Activated T-helper 9 cell treated with anti-CD3 and anti-CD28 coated beads, Interleukin-2, amount 50 U/mL, for 16 hours (primary cell): ENCODE results near the gene CERS1.
A peak's percentile ranks its signal among the peaks of the same experiment; 100 is the strongest.
"Not testable (repeated sequence)": the region's sequence is repeated elsewhere in the genome, so short reads cannot be mapped to it uniquely, and the experiment has no call there.

Experiments
- DNase-seq: peaks from one replicate; pipeline ENCODE4 v3.0.0-alpha.2; 2020; ENCODE audit warnings: low read depth

CERS1 gene

DNA sequence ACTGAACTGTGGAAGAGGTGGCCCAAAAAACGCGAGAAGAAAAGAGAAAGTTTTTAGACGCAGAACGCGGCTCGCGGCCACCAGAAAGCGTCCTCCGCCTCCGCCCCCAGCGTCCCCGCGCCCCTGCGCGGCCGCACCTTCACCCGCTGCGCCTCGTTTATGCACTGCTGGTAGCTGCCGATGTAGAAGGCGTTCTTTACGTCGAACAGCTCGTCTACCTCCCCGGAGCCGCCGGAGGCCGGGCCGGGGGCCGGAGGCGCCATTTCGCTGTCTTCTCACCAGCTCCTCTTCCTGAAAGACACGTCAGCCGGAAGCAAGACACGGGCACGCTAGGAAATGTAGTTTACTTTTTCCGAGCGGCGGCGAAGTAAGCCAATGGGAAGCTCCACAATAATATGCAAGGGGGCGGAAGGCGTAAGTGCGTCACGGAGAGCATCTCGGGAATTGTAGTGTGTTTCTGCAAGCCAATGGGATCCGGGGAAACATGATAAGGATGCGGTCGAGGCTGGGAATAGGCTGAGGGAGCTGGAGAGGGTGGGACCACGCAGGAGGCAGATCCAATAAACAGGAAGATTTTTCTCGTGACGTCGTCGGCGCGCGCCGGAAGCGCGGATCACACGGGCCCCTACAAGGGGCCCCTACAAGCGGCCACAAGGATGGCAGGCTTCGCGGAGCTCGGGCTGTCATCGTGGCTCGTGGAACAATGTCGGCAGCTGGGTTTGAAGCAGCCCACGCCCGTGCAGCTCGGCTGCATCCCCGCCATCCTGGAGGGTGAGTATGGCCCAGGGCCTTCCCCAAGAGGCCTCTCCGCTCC, 23.3 kb upstream of the CERS1 start, which contains the start of the genes COPE and DDX49:
COPE (minus strand) TSS at position 302 of the 814 bp plus-strand sequence; CDS start at position 263, 39 bp downstream.
DDX49 (plus strand) TSS at position 630 of the 814 bp plus-strand sequence; CDS start at position 657, 27 bp downstream.
- peak; percentile 97 for DNase-seq

DNA sequence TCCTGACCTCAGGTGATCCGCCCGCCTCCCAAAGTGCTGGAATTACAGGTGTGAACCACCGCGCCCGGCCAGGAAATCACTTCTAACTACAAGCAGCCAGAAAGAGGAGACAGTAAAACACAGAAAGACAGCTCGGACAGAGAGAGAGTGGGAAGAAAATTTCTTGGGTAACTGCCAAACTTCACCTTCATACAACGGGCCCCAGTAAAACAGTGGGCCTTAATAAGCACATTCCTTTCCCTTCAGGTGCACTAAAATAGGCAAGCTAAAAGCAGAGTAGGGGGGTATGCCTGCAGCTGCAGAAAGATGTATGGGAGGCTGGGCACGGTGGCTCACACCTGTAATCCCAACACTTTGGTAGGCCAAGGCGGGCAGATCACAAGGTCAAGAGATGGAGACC, 21.6 kb upstream of the CERS1 start:
- DNase-seq: not testable (repeated sequence)

DNA sequence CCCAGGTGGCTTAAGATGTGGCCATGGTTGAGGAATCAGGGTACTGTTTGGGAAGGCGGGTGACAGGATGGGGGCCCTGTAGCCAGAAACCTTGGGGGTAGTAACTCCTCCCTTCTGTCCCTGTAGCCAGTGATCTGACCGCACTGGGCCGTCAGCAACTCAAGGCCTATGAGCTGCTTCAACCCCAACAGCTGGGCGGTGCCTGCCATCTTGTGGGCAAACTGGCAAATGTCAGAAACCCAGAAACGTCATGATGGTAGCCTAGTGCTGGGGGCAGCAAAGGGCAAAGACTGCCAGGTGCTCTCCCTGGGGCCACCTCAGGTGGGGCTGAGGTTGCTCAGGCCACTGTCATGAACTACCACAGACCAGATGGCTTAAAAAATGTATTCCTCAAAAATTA, 19.7 kb upstream of the CERS1 start:
- DNase-seq: no peak

DNA sequence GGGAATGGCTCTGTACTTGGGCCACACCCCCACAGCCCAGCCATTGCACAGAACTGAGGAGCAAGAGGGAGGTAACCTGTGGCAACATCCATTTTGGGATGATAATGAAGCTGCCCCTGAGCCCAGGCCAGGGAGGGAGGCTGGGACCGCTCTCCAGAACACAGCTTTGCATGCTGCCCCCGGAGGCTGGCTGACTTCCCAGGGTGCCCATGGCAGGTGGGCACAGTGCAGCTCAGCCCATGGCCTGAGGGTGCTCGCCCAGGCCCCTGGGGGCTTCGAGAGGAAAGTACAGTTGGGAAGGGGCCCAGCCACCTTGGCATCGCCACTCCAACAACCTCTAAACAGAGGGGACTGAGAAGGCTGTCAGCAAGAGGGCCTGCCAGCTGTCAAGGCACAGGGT, 17.5 kb upstream of the CERS1 start:
- DNase-seq: no peak

DNA sequence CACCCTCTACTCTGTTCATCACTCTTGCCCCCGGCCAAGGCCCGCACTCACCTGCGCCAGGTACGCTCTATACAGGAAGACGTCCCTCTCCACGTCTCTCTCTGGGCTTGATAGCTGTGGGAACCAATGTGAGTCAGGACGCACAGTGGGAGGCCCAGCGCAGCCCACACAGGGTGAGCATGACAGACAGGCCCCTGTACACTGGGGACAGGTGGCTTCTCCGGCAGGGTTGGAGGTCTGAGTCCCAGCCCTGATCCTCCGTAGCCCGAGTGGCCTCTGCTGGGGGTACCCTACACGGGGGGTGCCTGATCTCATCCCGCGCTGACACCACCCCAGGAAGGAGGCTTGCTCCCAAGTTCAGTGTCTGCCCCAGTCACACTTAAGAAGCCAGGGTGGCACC, 17.0 kb upstream of the CERS1 start:
- DNase-seq: no peak

DNA sequence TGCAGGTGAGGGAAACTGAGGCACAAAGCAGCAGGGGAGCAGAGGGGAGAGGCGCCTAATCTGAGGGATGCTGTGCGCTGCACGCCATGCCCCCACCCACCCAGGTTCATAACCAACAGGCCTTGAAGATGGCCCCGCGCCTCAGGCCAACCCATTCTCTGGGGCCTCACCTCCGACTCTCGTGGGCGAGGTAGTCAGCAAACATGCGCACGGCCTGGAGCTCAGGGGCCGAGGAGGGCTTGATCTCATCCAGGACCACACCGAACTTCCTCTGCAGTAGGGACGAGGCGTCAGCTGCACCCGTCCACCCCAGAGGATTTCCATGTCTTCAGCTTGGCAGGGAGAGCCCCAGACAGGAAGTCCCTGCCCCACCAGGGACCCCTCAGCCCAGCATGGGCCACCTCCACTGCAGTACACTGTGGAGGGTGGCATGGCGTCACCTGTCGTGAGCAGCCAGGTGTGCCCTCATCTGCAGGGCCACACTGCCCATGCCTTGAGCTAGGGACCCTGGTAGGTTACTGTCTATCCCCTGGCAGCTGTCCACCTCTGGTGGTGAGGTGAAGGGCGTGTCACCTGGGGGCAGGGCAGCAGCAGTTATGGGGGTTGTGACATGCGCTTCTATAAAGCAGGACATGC, 15.0 kb upstream of the CERS1 start:
- DNase-seq: no peak

DNA sequence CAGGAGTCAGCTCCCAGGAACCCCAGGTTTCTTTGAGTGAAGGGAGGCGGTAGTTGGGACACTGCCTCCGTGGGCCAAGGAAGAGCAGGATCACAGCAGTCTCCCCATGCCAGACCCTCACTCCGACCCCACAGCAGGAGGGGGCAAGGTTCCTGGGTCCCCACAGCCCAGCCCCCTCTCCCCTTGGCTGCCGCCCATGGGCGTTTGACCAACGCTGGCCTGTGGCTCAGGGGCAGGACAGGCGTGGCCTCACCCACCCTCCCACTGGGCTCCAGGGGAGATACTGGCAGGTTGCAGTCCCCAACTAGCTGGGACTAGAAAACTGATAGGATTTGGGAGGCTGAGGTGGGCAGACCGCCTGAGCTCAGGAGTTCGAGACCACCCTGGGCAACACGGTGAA, 14.1 kb upstream of the CERS1 start:
- no peak for DNase-seq

DNA sequence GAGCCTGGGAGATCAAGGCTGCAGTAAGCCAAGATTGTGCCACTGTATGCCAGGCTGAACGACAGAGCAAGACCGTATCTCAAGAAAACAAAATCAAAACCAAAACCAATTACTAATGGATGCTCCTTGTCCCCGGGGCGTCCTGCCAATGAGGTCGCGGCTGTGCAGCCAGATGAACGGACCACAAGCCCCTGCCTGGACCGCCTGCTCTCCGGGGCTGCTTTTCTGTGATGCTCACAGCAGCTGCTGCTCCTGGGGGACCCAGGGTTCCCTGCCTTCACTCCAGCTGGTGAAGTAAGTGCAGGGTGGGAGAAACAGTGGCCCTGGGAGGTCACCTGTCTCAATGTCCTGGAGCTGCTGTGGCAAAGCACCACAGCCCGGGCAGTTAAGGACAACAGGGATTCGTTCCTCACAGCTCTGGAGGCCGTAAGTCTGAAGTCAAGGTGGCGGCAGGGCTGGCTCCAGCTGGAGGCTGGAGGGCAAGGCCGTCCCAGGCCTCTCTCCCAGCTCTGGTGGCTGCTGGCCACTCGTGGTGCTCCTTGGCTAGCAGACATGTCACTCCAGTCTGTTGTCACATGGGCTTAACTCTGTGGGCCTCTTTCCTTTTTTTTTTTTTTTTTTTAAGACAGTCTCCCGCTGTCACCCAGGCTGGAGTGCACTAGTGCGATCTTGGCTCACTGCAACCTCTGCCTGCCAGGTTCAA, 13.1 kb upstream of the CERS1 start:
- no peak for DNase-seq

DNA sequence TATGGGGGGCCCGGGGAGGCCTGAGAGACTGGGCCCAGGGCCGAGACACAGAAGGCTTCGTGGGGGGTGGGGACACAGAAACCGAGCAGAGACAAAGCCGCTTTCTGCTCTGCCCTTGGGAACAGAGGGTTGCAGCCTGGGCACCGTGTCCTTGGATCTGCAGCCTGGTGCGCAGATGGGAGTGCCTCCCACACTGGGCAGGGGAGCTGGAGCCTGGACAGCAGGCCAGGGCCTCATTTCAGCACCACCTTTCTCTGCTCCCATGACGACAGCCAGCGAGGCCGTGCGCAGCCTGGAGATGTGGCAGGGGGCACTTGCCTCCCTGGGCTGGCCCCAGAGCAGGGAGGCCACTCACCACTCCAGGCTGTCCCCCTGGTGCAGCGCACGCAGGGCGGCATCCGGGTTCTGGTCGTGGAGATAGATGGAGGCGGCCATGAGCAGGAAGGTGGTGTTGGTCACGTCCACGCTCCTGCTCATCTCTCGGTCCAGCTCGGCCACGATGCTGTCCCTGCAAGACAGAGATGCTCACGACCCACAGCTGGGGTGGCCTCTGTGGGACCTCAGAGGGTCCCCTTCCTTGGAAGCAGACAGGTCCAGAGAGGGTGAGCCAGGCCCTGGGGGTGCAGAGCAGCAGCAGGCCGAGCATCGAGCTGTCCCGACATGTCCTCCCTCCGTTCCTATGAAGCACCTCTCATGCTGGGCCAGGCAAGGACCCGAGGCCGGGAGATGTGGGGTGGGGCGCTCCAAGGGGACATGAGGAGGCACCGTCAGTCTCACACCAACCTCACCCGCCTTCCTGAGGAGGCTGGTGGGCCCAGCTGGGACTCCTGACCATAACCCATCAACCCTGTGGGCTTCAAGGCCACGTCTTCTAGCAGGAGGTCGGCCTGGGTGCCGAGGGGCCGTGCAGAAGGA, 10.9 kb upstream of the CERS1 start:
- no peak for DNase-seq

DNA sequence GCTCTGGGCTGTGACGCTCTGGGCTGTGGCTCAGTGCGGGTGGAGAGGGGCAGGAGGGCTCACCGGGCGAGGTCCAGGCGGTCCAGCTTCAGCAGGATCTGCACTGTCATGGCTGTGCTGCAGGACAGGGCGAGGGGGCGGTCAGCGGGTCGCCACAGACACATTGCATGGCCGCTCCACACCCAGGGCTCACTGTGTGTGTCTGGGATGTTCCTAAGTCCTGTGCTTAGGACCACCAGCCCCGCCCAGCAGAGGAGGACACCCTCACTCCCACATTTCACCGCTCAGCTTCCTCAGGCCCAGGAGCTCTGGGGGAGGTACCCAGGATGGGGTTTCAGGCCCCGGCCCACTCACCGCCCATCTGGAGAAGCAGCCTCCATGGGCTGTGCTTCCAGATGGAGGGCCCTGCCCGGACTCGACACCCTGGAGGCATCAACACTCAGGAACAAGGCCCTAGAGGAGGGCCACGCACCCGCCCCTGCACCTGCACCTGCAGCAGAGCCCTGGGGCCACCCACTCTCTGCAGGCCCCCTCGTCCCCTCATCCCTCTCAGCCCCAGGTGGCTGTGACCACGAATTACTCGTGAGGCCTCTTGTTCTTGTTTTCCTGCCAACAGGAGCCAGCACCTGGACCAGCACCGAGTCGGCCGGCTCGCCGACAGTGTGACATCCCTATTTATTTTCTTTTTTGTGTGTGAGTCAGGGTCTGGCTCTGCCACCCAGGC, 9.7 kb upstream of the CERS1 start:
- DNase-seq: no peak

DNA sequence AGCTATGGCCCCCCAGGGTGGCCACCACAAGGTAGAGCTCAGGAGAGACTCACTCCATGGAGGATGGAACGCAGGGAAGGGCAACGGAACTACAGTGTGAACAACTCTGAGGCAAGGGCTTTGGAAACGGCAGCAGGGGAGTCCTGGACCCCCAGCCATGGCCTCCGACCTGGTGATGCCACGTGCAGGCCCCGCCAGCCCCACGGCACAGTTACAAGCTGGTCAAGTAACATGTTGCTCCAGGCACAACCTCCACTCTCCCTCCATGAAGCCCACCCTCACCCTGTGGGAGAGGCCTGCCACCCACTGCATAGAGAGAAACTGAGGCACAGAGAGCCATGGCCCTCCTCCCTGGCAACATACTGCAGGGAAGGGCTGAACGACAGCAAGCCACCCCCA, 9.1 kb upstream of the CERS1 start:
- DNase-seq: no peak

DNA sequence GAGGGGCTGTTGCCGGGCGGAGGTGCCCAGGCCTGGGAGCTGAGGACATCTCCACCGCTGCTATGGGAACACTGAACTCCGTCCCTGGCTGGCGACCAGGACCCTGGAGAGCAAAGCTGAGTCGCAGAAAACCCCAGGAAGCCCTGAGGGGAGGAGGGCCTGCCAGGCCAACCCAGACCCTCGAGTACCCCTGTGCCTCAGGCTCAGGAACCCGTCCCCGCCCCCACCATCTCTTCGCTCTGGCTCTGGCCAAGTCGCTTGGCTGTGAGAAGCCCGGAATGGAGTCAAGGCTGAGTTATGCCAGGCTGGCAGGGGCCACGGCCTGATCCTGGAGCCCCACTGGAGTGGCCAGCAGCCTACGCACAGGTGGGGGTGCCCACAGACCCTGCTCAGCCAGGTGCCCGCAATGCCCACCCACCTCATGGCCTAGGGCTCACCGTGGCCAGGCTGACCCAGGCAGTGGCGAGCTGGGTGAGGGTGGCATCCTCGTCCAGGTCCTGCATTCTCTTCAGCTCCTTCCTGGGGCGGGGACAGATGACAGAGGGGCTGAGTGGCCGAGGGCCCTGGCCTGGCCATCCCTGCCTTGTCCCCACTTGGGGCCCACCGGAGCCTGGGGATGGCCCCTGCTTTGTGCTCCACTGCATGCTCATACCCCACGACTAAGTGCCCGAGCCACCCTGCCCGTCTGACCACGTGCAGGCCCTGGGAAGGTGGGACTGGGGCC, 8.5 kb upstream of the CERS1 start:
- no peak for DNase-seq

DNA sequence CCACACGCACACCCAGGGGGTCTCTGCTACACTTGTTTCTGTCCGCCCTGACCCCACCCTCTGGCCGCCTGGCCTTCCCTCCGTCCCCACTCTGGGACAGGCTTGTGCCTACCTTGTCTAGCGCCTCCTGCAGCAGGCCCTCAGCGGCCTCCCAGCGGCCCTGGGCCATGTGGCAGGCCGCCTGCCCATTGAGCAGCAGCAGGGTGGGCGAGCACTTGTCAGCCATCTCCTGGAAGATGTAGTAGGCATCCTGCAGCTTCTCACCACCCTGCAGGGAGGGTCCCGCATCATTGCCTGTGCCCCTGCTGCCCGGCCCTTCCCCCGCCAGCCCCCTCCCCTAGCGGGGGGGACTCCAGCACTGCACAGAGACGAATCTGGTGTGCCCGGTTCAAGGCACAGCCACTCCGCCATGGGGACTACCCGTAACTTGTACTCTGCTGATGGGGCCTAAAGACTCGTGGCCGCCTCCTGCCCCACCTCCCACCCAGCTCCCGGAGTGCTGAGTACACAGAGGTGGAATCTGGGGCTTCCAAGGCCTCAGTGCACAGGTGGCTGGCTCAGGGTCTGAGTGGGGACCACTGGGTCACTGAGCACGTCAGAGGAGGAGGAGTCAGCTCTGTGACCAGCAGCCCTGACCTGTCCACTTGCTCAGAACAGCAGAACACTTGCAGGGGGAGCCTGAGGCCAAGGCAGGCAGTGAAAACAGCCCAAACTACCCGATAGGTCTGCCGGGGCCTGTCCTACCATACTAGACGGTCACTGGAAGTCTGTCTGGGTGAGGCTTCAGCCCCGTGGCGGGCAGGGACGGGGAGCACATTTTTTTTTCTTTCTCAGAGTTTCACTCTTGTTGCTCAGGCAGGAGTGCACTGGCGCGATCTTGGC, 7.4 kb upstream of the CERS1 start:
- DNase-seq: no peak

DNA sequence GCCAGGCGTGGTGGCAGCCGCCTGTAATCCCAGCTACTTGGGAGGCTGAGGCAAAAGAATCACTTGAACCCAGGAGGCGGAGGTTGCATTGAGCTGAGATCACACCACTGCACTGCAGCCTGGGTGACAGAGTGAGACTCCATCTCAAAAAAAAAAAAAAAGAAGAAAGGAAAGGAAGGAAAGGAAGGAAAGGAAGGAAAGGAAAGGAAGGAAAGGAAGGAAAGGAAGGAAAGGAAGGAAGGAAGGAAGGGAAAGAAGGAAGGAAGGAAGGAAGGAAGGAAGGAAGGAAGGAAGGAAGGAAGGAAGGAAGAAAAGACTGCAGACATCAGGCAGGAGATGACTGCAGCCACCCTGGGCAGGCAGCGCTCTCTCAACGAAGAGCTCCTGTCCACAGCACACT, 6.6 kb upstream of the CERS1 start:
- not testable (repeated sequence) for DNase-seq

DNA sequence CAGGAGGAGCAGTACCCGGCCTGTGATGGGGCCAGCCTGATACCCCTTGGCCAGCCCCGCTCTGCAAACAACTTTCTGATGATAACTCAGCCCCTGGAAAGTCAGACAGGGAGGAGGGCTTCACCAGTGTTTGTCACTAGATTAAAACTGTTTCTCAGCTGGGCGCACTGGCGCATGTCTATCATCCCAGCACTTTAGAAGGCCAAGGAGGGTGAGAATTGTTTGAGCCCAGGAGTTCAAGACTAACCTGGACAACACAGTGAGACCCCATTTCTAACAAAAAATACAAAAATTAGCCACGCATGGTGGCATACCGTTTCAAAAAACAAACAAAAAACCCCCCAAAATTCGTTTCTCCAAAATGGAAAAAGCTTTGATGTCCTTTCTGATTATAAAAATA, 5.5 kb upstream of the CERS1 start:
- no peak for DNase-seq

DNA sequence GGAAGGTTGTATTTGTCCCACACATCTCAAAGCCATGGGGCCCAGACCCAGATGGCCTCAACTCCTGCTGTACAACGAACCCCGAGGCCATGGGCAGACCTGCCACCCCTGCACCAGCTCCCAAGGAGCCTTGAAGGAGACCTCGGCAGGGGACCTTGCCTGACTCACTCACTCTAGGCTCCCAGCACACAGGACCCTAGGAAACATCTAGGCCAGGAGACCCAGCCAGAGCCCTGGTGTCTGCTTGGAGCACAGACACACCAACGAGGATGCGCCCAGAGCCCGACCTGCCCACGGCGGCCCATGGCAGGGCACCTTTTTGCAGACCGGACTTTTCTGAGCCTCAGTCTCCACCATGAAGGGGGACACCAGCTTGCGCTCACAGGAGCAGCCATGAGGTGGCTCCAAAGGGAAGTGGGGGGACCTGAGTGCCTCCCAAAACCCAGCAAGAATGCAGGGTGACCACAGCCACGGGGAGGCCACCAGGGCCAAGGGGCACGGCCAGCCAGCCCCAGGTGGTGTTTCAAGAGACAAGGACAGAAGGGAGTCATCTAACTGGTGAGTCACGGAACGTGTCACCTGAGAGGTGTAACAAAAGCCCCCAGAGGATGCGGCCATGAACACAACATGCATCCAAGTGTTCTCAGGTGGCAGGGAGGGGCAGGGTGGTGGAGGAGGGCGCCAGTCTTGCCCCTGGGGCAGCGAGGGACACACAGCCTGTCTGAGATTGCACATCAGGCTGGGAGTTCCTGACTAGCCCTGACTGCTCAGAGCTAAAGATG, 4.9 kb upstream of the CERS1 start:
- no peak for DNase-seq

DNA sequence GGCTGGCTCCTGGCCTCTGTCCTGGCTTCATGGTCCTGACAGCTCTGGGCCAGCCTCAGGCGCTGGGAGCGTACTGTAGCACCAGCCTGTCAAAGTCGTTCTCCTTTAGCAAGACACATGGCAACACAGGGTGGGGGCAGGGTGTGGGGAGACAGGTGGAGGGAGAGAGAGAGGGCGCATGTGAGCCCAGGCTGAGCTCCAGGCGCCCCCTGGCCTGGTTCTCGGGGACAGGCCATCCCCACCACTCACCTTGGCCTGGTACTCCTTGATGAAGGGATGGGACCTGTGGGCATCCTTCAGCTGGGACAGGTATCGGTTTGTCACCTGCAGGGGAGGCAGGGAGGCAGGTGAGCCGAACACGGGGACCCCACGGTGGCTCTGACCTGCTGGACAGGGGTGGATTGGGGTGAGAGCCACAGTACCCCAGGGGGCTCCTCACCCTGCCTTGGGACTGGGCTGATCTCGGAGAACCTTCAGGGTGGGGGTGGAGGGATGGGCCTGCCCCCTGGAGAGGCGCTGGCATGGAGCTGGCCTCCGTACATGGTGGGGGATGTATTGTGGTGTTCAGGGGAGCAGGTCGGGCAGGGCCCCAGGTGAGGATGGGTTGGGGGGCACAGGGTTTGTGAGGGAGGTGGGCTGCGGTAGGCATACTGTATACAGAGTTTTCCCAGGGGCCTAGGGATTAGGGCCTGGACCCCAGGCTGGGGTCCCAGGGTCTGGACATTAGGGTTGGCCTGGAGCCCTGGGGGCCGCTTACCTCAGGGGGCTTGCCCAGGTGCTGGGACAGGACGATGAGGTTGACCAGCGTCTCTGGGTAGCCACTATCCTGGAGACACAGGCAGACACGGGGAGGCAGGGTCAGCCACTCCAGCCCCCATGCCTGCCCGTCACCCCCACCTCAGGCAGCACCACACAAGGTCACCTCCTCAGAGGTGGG, 3.9 kb upstream of the CERS1 start:
- no peak for DNase-seq
